ENCODE results near the gene HOXA11. TPM values are rescaled to one million over a fixed set of nuclear protein-coding genes. Genes with fewer than 3 reads are reported as not detected.

Gene HOXA11
- polyA plus RNA-seq, 3 donors from 2014 or later, result not detected

Other genes starting within 250 kb of the HOXA11 start
- under 1 TPM in 1 of 3 donors, not detected in 2; 0.62 TPM for gene HOXA1, start 89.2 kb downstream of the HOXA11 start, polyA plus RNA-seq
- not detected for gene HOXA2, start 82.5 kb downstream of the HOXA11 start, polyA plus RNA-seq
- gene HOXA4, start 54.5 kb downstream of the HOXA11 start, polyA plus RNA-seq, result 1 to 10 TPM in 1 of 3 donors, under 1 TPM in 1, not detected in 1; 0.51 to 1.2 TPM
- gene HOXA5, start 41.6 kb downstream of the HOXA11 start, polyA plus RNA-seq, result 1 to 10 TPM in 1 of 3 donors, under 1 TPM in 2; 0.42 to 1.1 (median 0.73) TPM
- 1 to 10 TPM in 1 of 3 donors, under 1 TPM in 1, not detected in 1; 0.52 to 3.8 TPM for gene HOXA6, start 37.5 kb downstream of the HOXA11 start, polyA plus RNA-seq
- gene HOXA3, start 32.6 kb downstream of the HOXA11 start, polyA plus RNA-seq, result under 1 TPM in 1 of 3 donors, not detected in 2; 0.13 TPM
- 1 to 10 TPM in 2 of 3 donors, not detected in 1; 1.0 to 4.2 TPM for gene HOXA7, start 28.6 kb downstream of the HOXA11 start, polyA plus RNA-seq
- gene HOXA9, start 19.7 kb downstream of the HOXA11 start, polyA plus RNA-seq, result 1 to 10 TPM; 1.6 to 3.1 (median 1.8) TPM
- gene HOXA10, start 10.9 kb downstream of the HOXA11 start, polyA plus RNA-seq, result 10 to 100 TPM in 1 of 3 donors, 1 to 10 TPM in 2; 4.2 to 17.3 (median 6.2) TPM
- gene HOXA13, start 14.9 kb upstream of the HOXA11 start, polyA plus RNA-seq, result not detected
- gene EVX1, start 57.6 kb upstream of the HOXA11 start, polyA plus RNA-seq, result not detected

Measured in immature natural killer cell (primary cell).